Progenitor cell of endocrine pancreas (in vitro differentiated cells): ENCODE data around the gene FRMPD4. TPM values are rescaled to one million over a fixed set of nuclear protein-coding genes. Genes with fewer than 3 reads are reported as not detected.

Experiments
- DNase-seq: peaks from one replicate; pipeline ENCODE4 v3.0.0; 2021; ENCODE audit warnings: low spot score; ENCODE audit not compliant: unreplicated experiment
- H3K27ac Mint-ChIP-seq: 2 replicates; pipeline ENCODE4 v1.8.0; 2021; ENCODE audit warnings: mild to moderate bottlenecking, moderate library complexity, mixed read lengths
- H3K27me3 Mint-ChIP-seq: 2 replicates; pipeline ENCODE4 v1.8.0; 2021; ENCODE audit warnings: mixed read lengths
- H3K36me3 Mint-ChIP-seq: 2 replicates; pipeline ENCODE4 v1.8.0; 2022; ENCODE audit warnings: mixed read lengths; ENCODE audit not compliant: insufficient read depth
- H3K4me1 Mint-ChIP-seq: 2 replicates; pipeline ENCODE4 v1.8.0; 2021; ENCODE audit warnings: low read depth, mixed read lengths
- H3K4me3 Mint-ChIP-seq: 2 replicates; pipeline ENCODE4 v1.8.0; 2021; ENCODE audit warnings: low read depth, mild to moderate bottlenecking, moderate library complexity, mixed read lengths
- H3K9me3 Mint-ChIP-seq: 2 replicates; pipeline ENCODE4 v1.8.0; 2021; ENCODE audit warnings: low read depth, mixed read lengths
- CTCF ChIP-seq: fragments of 200-600 bp; sonication (generic); IDR thresholded peaks from one replicate; pipeline ENCODE4 v1.5.0; 2021; ENCODE audit warnings: antibody characterized with exemption, mild to moderate bottlenecking; ENCODE audit not compliant: unreplicated experiment
- total RNA-seq: library from RNA; stranded (reverse); gene quantifications from 2 replicates; pipeline ENCODE4 v1.2.1, GENCODE V29; 2021

The FRMPD4 gene
- total RNA-seq, 1 donor from 2014 or later: 0.10 TPM

GRCh38 chrX:12228862-12229261, 90.6 kb downstream of the FRMPD4 start:
- H3K27ac Mint-ChIP-seq: no peak overlapping the region
- no peak overlapping the region for H3K4me3 Mint-ChIP-seq
- no peaks in the 10 kb centered on the region for H3K36me3 Mint-ChIP-seq
- no peak for TF ChIP-seq CTCF
- peaks cover 8% of the 10 kb centered on the region for H3K9me3 Mint-ChIP-seq
- H3K4me1 Mint-ChIP-seq: peaks cover 5% of the 10 kb centered on the region
- DNase-seq: no peak
- H3K27me3 Mint-ChIP-seq: no peaks in the 10 kb centered on the region

- Mint-ChIP-seq H3K4me3 (no peak overlapping the region), H3K9me3 (peaks cover 8% of the 10 kb centered on the region), H3K36me3 (no peaks in the 10 kb centered on the region), H3K27me3 (no peaks in the 10 kb centered on the region), H3K27ac (no peak overlapping the region), H3K4me1 (peaks cover 5% of the 10 kb centered on the region)
- DNase-seq: no peak
- TF ChIP-seq CTCF: no peak
Observed at GRCh38 chrX:12229986-12230385, 91.7 kb downstream of the FRMPD4 start.

GRCh38 chrX:12234534-12235329, 96.5 kb downstream of the FRMPD4 start:
- Mint-ChIP-seq H3K27me3 (no peaks in the 10 kb centered on the region), H3K27ac (no peak overlapping the region), H3K36me3 (no peaks in the 10 kb centered on the region), H3K4me3 (no peak overlapping the region), H3K4me1 (no peaks in the 10 kb centered on the region), H3K9me3 (peaks cover 6% of the 10 kb centered on the region)
- DNase-seq: no peak
- no peak for TF ChIP-seq CTCF

GRCh38 chrX:12236156-12236555, 97.9 kb downstream of the FRMPD4 start:
- Mint-ChIP-seq H3K4me3 (no peak overlapping the region), H3K9me3 (peaks cover 6% of the 10 kb centered on the region), H3K27ac (no peak overlapping the region), H3K4me1 (no peaks in the 10 kb centered on the region), H3K27me3 (no peaks in the 10 kb centered on the region), H3K36me3 (no peaks in the 10 kb centered on the region)
- no peak for TF ChIP-seq CTCF
- no peak for DNase-seq

GRCh38 chrX:12237131-12237530, 98.9 kb downstream of the FRMPD4 start:
- Mint-ChIP-seq H3K36me3 (no peaks in the 10 kb centered on the region), H3K27ac (no peak overlapping the region), H3K4me3 (no peak overlapping the region), H3K4me1 (no peaks in the 10 kb centered on the region), H3K9me3 (peaks cover 2% of the 10 kb centered on the region), H3K27me3 (no peaks in the 10 kb centered on the region)
- DNase-seq: no peak
- TF ChIP-seq CTCF: no peak
